Activated CD8-positive, alpha-beta memory T cell treated with anti-CD3 and anti-CD28 coated beads, Interleukin-2, amount 50 U/mL, for 48 hours (primary cell): ENCODE data around the gene DNAH8.
"Not testable (repeated sequence)": the region's sequence is repeated elsewhere in the genome, so short reads cannot be mapped to it uniquely, and the experiment has no call there.

Experiments
- DNase-seq: peaks from one replicate; pipeline ENCODE4 v3.0.0-alpha.2; 2020

The DNAH8 gene

GRCh38 chr6:38912378-38912777 lies 197.3 kb downstream of the DNAH8 start:
- DNase-seq = no peak

- DNase-seq = no peak
These were observed 200.3 kb downstream of the DNAH8 start for GRCh38 chr6:38915205-38915925.

- not testable (repeated sequence) for DNase-seq
These were observed 206.4 kb downstream of the DNAH8 start for GRCh38 chr6:38921540-38921939.

GRCh38 chr6:38924791-38925509 lies 209.8 kb downstream of the DNAH8 start:
- no peak for DNase-seq

GRCh38 chr6:38929560-38929959 lies 214.4 kb downstream of the DNAH8 start:
- DNase-seq = no peak

GRCh38 chr6:38933426-38933825 lies 218.3 kb downstream of the DNAH8 start:
- no peak for DNase-seq

GRCh38 chr6:38935051-38935450 lies 219.9 kb downstream of the DNAH8 start:
- no peak for DNase-seq

- DNase-seq = no peak
These were observed 222.9 kb downstream of the DNAH8 start for GRCh38 chr6:38937839-38938613.

GRCh38 chr6:38938741-38939140 lies 223.6 kb downstream of the DNAH8 start:
- DNase-seq = no peak

- no peak for DNase-seq
These were observed 227.3 kb downstream of the DNAH8 start for GRCh38 chr6:38942442-38942841.

GRCh38 chr6:38942965-38943364 lies 227.9 kb downstream of the DNAH8 start:
- DNase-seq = no peak

GRCh38 chr6:38943964-38944363 lies 228.9 kb downstream of the DNAH8 start:
- DNase-seq = no peak

GRCh38 chr6:38944655-38945279 lies 229.7 kb downstream of the DNAH8 start:
- DNase-seq = no peak

- DNase-seq = no peak
These were observed 240.8 kb downstream of the DNAH8 start for GRCh38 chr6:38955861-38956260.

GRCh38 chr6:38957426-38957825 lies 242.3 kb downstream of the DNAH8 start:
- DNase-seq = no peak

GRCh38 chr6:38959138-38959537 lies 244.0 kb downstream of the DNAH8 start:
- DNase-seq = no peak

GRCh38 chr6:38968702-38969149 lies 253.6 kb downstream of the DNAH8 start:
- DNase-seq = no peak

- DNase-seq = no peak
These were observed 258.3 kb downstream of the DNAH8 start for GRCh38 chr6:38973178-38974057.

GRCh38 chr6:38974389-38975151 lies 259.5 kb downstream of the DNAH8 start:
- DNase-seq = no peak

GRCh38 chr6:38975621-38976049 lies 260.5 kb downstream of the DNAH8 start:
- DNase-seq = no peak

- no peak for DNase-seq
These were observed 260.9 kb downstream of the DNAH8 start for GRCh38 chr6:38976051-38976450.
